Ovary (tissue), 3 donors: Measurements from ENCODE around the gene OPRL1.

ENCODE experiments used
- EP300 ChIP-seq: sonication (generic); formaldehyde crosslinking; IDR thresholded peaks from one replicate; pipeline ENCODE4 v1.6.1; 2017; ENCODE audit warnings: antibody characterized with exemption
- POLR2A ChIP-seq: fragments of 450-650 bp; IDR thresholded peaks from one replicate; pipeline ENCODE4 v1.6.1; 2017; ENCODE audit warnings: antibody characterized with exemption, mild to moderate bottlenecking, moderate library complexity
- TF ChIP-seq, protein P1 (sequence below), 3 donors: fragments of 450-650 bp in 2 of 3; fragments of 200-600 bp in 1 of 3; IDR thresholded peaks; one replicate each; pipeline versions ENCODE4 v1.5.1 to v1.8.0; 2016 to 2022; ENCODE audit warnings: antibody characterized with exemption in 3 of 3, mild to moderate bottlenecking in 1 of 3
- donor health status: DM: no; HTN: no; CAD: no.

DNA sequence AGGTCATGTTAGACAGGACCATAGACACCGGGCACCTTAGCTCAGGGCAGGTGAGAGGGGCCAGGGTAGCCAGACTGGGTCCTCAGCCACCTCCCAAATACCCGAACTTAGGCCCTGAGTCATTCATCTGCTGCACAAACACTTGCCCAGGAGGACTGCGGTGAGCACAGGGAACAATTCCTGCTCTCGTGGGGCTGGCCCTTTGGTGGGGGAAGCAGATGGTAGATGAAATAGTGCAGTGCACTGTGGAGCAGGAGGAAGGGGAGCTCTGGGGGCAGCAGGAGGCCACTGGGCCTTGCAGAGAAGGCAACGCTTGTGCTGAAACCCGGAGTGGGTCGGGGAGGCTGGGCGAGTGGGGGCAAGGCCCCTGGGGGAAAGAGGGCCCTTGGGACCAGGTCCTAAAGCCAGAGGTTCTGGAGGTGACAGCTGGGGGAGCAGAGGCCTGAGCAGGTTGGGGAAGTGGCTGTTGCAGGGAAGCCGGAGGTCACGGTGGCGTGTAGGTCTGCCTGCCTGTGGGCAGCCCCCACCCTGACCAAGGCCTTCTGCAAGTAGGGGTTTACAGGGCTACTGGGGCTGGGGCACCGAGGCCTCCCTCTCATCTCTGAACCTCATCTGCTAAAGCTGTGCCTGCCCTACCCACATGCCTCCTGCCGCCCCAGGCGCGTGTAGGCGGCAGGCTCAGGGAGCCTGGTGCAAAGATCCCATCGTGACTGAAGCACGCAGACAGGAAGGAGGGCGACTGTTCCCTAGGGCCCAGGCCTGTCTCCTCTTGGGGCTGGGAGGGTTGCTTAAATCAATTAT is 32.2 kb downstream of the OPRL1 start:
- TF ChIP-seq, protein P1, sequence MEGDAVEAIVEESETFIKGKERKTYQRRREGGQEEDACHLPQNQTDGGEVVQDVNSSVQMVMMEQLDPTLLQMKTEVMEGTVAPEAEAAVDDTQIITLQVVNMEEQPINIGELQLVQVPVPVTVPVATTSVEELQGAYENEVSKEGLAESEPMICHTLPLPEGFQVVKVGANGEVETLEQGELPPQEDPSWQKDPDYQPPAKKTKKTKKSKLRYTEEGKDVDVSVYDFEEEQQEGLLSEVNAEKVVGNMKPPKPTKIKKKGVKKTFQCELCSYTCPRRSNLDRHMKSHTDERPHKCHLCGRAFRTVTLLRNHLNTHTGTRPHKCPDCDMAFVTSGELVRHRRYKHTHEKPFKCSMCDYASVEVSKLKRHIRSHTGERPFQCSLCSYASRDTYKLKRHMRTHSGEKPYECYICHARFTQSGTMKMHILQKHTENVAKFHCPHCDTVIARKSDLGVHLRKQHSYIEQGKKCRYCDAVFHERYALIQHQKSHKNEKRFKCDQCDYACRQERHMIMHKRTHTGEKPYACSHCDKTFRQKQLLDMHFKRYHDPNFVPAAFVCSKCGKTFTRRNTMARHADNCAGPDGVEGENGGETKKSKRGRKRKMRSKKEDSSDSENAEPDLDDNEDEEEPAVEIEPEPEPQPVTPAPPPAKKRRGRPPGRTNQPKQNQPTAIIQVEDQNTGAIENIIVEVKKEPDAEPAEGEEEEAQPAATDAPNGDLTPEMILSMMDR (IDR thresholded peaks at IDR 0.05), result no peak
- TF ChIP-seq POLR2A (no peak), EP300 (no peak)
